IMR-90 (cell line): ENCODE measurements around the gene ISCA2.

Source experiments
- MAZ ChIP-seq: IDR thresholded peaks from 2 replicates; pipeline ENCODE4 v1.6.1; 2012; ENCODE audit warnings: low read depth, mild to moderate bottlenecking, low read length, improper control_type of control experiment, moderate library complexity, borderline replicate concordance
- MXI1 ChIP-seq: IDR thresholded peaks from 2 replicates; pipeline ENCODE4 v1.6.1; 2012; ENCODE audit warnings: low read depth, mild to moderate bottlenecking, low read length, moderate library complexity, borderline replicate concordance
- POLR2A ChIP-seq: IDR thresholded peaks from 2 replicates; pipeline ENCODE4 v1.6.1; 2012; ENCODE audit warnings: mild to moderate bottlenecking, low read depth, low read length
- TF ChIP-seq, protein P1 (sequence below): conservative IDR thresholded peaks from 2 replicates; pipeline ENCODE4 v1.5.1; 2012; ENCODE audit warnings: mild to moderate bottlenecking, low read depth, low read length, improper control_type of control experiment
- TF ChIP-seq, protein P2 (sequence below): fragments of 150-350 bp; IDR thresholded peaks from 2 replicates; pipeline ENCODE4 v1.6.1; 2016; ENCODE audit warnings: low read depth, mild to moderate bottlenecking, low read length, moderate library complexity, borderline replicate concordance

DNA sequence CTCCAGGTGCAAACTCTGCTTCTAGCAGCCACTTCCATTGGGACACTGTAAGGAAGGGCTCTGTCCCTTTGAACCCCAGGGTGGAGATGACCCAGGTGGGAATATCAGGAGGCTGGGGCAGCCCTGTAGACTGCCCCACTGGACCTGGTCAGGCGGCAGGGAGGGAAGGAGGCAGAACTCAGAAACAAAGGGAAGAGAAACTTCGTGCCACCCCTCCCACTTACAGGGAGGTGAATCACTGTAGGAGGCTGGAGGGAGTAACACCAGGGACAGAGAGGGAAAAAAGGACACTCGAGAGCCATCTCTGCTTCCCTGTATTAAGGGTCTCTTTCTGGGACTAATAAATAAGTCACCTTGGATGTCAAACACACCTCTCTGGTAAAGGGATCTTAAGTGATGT lies 37.4 kb downstream of the ISCA2 start:
- TF ChIP-seq, protein P1, sequence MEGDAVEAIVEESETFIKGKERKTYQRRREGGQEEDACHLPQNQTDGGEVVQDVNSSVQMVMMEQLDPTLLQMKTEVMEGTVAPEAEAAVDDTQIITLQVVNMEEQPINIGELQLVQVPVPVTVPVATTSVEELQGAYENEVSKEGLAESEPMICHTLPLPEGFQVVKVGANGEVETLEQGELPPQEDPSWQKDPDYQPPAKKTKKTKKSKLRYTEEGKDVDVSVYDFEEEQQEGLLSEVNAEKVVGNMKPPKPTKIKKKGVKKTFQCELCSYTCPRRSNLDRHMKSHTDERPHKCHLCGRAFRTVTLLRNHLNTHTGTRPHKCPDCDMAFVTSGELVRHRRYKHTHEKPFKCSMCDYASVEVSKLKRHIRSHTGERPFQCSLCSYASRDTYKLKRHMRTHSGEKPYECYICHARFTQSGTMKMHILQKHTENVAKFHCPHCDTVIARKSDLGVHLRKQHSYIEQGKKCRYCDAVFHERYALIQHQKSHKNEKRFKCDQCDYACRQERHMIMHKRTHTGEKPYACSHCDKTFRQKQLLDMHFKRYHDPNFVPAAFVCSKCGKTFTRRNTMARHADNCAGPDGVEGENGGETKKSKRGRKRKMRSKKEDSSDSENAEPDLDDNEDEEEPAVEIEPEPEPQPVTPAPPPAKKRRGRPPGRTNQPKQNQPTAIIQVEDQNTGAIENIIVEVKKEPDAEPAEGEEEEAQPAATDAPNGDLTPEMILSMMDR = no peak
- TF ChIP-seq, protein P2, sequence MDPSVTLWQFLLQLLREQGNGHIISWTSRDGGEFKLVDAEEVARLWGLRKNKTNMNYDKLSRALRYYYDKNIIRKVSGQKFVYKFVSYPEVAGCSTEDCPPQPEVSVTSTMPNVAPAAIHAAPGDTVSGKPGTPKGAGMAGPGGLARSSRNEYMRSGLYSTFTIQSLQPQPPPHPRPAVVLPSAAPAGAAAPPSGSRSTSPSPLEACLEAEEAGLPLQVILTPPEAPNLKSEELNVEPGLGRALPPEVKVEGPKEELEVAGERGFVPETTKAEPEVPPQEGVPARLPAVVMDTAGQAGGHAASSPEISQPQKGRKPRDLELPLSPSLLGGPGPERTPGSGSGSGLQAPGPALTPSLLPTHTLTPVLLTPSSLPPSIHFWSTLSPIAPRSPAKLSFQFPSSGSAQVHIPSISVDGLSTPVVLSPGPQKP = no peak
- no peak for TF ChIP-seq POLR2A
- TF ChIP-seq MXI1 = no peak
- TF ChIP-seq MAZ = no peak
